Measurements from ENCODE around the gene RALGDS. TPM values are rescaled to one million over a fixed set of nuclear protein-coding genes. Genes with fewer than 3 reads are reported as not detected.

Gene RALGDS
- total and polyA plus RNA-seq, 2 of the 4 experiments (the other 2 are of a cell fraction): 13.1 to 36.9 TPM

DNA sequence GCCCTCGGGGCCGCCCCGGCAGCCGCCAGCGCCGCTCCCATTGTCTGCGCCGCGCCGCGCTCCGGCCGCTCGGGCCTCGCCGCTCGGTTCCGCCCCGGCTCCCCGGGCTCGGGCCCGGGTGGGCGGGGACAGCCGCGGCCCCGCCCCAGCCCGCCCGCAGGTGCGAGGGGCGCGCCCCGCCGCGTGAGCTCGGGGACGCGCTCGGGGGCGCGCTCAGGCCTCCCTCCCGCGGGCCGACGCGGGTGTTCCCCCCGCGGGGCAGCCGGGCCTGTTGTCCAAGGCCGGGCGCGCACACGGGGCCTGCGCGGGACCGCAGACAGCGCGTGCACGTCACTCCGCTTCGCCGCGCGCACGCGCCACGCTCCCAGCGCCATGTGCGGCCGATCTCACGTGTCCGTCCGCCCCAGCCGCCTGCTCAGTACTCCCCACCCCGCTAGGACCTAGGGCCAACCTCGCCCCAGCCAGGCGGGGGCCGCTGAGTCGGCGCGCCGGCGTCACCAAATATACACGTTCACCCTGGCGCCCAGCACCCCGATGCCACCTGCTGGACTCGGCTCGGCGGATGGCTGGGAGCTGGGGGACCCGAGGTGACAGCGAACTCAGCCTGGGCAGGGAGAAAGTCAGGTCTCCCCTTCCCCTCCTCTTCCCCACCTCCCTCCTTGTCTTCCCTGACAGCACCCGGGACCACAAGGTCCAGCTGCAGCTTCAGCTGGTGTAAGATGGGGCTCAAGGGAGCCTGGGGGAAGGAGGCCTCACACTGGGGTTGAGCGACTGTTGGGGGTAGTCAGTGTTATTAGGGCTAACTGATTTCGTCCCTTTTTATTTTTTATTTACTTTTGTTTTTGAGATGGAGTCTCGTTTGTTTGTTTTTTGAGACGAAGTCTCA lies 28.3 kb upstream of the RALGDS start:
- H3K9me3 ChIP-seq (ENCODE audit: control insufficient read depth, insufficient read depth, low read length): no peaks in the 10 kb centered on the region
- peak; percentile 88 for DNase-seq
- H3K27me3 ChIP-seq (ENCODE audit: control insufficient read depth, insufficient read depth, low read length): no peaks in the 10 kb centered on the region
- peaks cover 10 to 35% of the 10 kb centered on the region in 2 experiments; a peak in 3 of 4 replicates for H3K79me1 ChIP-seq (ENCODE audit: low read depth in 1 of 2, low read length in 2 of 2)
- CTCF ChIA-PET: no interaction called here
- peak overlapping the region; percentile 21 for H3K4me2 ChIP-seq (ENCODE audit: low read depth, low read length)
- 0 out of 2 replicates have a peak overlapping the region, but pooled peaks have one; percentile 5 for H3K9ac ChIP-seq (ENCODE audit: low read depth, low read length)
- H4K91ac ChIP-seq (ENCODE audit: insufficient read depth, low read depth, low read length): peak overlapping the region; percentile 47; the same call in 1 of the 2 replicates
- H3K23ac ChIP-seq (ENCODE audit: low read depth, low read length): peak overlapping the region; percentile 77
- H3K56ac ChIP-seq (ENCODE audit: extremely low read depth, insufficient read depth, low read length): 0 out of 2 replicates have a peak overlapping the region, but pooled peaks have one; percentile 28
- peak overlapping the region; percentile 97 for H2AFZ ChIP-seq (replicated peaks; ENCODE audit: low read length, poor library complexity)
- WGBS, 2 experiments (ENCODE audit: extremely low coverage in 2 of 2, insufficient read length in 1 of 2): 1% methylated on average over 27 of the region's 95 CpGs; no CpG with 5 or more reads in 1 of the 2 experiments
- BruUV-seq (replicated peaks): no TSS peak
- H3K36me3 ChIP-seq (ENCODE audit: control insufficient read depth, insufficient read depth, low read length): no peaks in the 10 kb centered on the region
- H2BK5ac ChIP-seq (ENCODE audit: low read depth, low read length, poor library complexity, severe bottlenecking): no peak overlapping the region
- POLR2A ChIA-PET (ENCODE audit: unreplicated experiment): interaction anchor here (1.4 kb wide), 1 partner anchor 119 kb away, joined by 3 read pairs; the partner anchor contains the start of gene GTF3C5
- in situ Hi-C loops (cut with MboI; ENCODE audit: low sequenced_read_pairs): loop anchor here (5.0 kb wide), 2 partner anchors 42 to 102 kb away; no protein-coding TSS in a partner anchor
- peak; percentile 71 for ATAC-seq (ENCODE audit: low read depth)
- peak overlapping the region; percentile 74 for H3K4me3 ChIP-seq (ENCODE audit: insufficient read depth, low read depth, low read length)
- H4K5ac ChIP-seq (ENCODE audit: low read depth, low read length): peak overlapping the region; percentile 10; the same call in 1 of the 2 replicates
- H3K27ac ChIP-seq (ENCODE audit: insufficient read depth, low read length): peak overlapping the region; percentile 4; the same call in 1 of the 2 replicates
- peak overlapping the region; percentile 84 for H3K4ac ChIP-seq (ENCODE audit: low read depth, low read length)
- no peaks in the 10 kb centered on the region for H3K9me1 ChIP-seq (ENCODE audit: insufficient read depth, low read length)
- H3K4me1 ChIP-seq (ENCODE audit: control insufficient read depth, insufficient read depth, low read length): peaks cover 11% of the 10 kb centered on the region; the same call in 1 of the 2 replicates
- no peak overlapping the region; the same call in 1 of the 2 replicates for H2BK120ac ChIP-seq (ENCODE audit: low read depth, low read length)
- dilution Hi-C loops (cut with HindIII; ENCODE audit: low sequenced_read_pairs, unreplicated experiment): no loop called here
- peak overlapping the region; percentile 93 for H2AK9ac ChIP-seq (replicated peaks; ENCODE audit: low read depth, low read length, poor library complexity)
- H2BK15ac ChIP-seq (ENCODE audit: low read depth, low read length): peak overlapping the region; percentile 86; the same call in 1 of the 3 replicates
- no peak overlapping the region for H3K18ac ChIP-seq (ENCODE audit: low read depth, low read length)
- 0 out of 2 replicates have a peak overlapping the region, but pooled peaks have one; percentile 78 for H3K14ac ChIP-seq (replicated peaks; ENCODE audit: low read depth, low read length)
- H4K8ac ChIP-seq (ENCODE audit: low read depth in 2 of 2, low read length in 2 of 2): peak overlapping the region in 1 of 2 experiments; percentile 61; a peak in 3 of 4 replicates
- intact Hi-C loops (cut with micrococcal nuclease): no loop called here
- peaks cover 33% of the 10 kb centered on the region for H4K20me1 ChIP-seq (ENCODE audit: insufficient read depth, low read length)
- H2BK20ac ChIP-seq (ENCODE audit: low read depth, low read length): no peak overlapping the region
- H2AK5ac ChIP-seq (ENCODE audit: low read depth, low read length): peak overlapping the region; percentile 58; the same call in 1 of the 2 replicates
- peak; percentile 88 for TF ChIP-seq MAZ (IDR thresholded peaks at IDR 0.05; ENCODE audit: borderline replicate concordance, low read depth, low read length)
- TF ChIP-seq BHLHE40 (IDR thresholded peaks at IDR 0.05; ENCODE audit: low read depth, low read length): peak; percentile 92
- no peak for TF ChIP-seq RFX5 (IDR thresholded peaks at IDR 0.05; ENCODE audit: low read depth, low read length)
- no peak for TF ChIP-seq FOS (IDR thresholded peaks at IDR 0.05; ENCODE audit: low read depth, low read length)
- no peak for TF ChIP-seq MAFK (IDR thresholded peaks at IDR 0.05; ENCODE audit: low read depth, low read length)
- peak; percentile 20; the same call in 1 of the 2 replicates for TF ChIP-seq SMC3 (IDR thresholded peaks at IDR 0.05; ENCODE audit: low read depth, low read length)
- TF ChIP-seq NFE2L2 (IDR thresholded peaks at IDR 0.05; ENCODE audit: low read depth, low read length): no peak; the same call in 1 of the 2 replicates
- TF ChIP-seq RCOR1 (IDR thresholded peaks at IDR 0.05; ENCODE audit: insufficient replicate concordance, low read length): no peak
- TF ChIP-seq, protein P1, sequence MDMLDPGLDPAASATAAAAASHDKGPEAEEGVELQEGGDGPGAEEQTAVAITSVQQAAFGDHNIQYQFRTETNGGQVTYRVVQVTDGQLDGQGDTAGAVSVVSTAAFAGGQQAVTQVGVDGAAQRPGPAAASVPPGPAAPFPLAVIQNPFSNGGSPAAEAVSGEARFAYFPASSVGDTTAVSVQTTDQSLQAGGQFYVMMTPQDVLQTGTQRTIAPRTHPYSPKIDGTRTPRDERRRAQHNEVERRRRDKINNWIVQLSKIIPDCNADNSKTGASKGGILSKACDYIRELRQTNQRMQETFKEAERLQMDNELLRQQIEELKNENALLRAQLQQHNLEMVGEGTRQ (IDR thresholded peaks at IDR 0.05; ENCODE audit: low read depth, low read length): peak; percentile 80
- peak; percentile 98 for TF ChIP-seq MXI1 (IDR thresholded peaks at IDR 0.05; ENCODE audit: borderline replicate concordance, low read depth, low read length)
- TF ChIP-seq, protein P2, sequence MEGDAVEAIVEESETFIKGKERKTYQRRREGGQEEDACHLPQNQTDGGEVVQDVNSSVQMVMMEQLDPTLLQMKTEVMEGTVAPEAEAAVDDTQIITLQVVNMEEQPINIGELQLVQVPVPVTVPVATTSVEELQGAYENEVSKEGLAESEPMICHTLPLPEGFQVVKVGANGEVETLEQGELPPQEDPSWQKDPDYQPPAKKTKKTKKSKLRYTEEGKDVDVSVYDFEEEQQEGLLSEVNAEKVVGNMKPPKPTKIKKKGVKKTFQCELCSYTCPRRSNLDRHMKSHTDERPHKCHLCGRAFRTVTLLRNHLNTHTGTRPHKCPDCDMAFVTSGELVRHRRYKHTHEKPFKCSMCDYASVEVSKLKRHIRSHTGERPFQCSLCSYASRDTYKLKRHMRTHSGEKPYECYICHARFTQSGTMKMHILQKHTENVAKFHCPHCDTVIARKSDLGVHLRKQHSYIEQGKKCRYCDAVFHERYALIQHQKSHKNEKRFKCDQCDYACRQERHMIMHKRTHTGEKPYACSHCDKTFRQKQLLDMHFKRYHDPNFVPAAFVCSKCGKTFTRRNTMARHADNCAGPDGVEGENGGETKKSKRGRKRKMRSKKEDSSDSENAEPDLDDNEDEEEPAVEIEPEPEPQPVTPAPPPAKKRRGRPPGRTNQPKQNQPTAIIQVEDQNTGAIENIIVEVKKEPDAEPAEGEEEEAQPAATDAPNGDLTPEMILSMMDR (conservative IDR thresholded peaks at IDR 0.05; ENCODE audit: low read depth, low read length): 0 out of 2 replicates have a peak, but pooled peaks have one; percentile 18
- peak; percentile 30 for TF ChIP-seq RAD21 (IDR thresholded peaks at IDR 0.05; ENCODE audit: low read length)

Measured in IMR-90 (cell line).